HG03066 (cell line): ENCODE data around the gene SH3RF1.
A peak's percentile ranks its signal among the peaks of the same experiment; 100 is the strongest.

Experiments
- ATAC-seq: cut with Tn5 transposase; IDR thresholded peaks from one replicate; pipeline ENCODE4 v1.9.1; 2021; ENCODE audit warnings: low read depth; ENCODE audit not compliant: unreplicated experiment

Gene SH3RF1

GRCh38 chr4:169252339-169253112 lies 18.2 kb downstream of the SH3RF1 start:
- ATAC-seq, result no peak

- no peak for ATAC-seq
Observed at GRCh38 chr4:169251291-169252235, 19.2 kb downstream of the SH3RF1 start.

GRCh38 chr4:169250796-169251195 lies 20.0 kb downstream of the SH3RF1 start:
- ATAC-seq, result no peak

GRCh38 chr4:169249999-169250398 lies 20.8 kb downstream of the SH3RF1 start:
- no peak for ATAC-seq

- peak; percentile 46 for ATAC-seq
Observed at GRCh38 chr4:169249214-169249973, 21.4 kb downstream of the SH3RF1 start.

GRCh38 chr4:169248645-169249044 lies 22.1 kb downstream of the SH3RF1 start:
- no peak for ATAC-seq

- no peak for ATAC-seq
Observed at GRCh38 chr4:169246957-169247396, 23.8 kb downstream of the SH3RF1 start.

GRCh38 chr4:169246279-169246678 lies 24.5 kb downstream of the SH3RF1 start:
- ATAC-seq, result no peak

GRCh38 chr4:169245061-169245460 lies 25.7 kb downstream of the SH3RF1 start:
- ATAC-seq, result no peak

- no peak for ATAC-seq
Observed at GRCh38 chr4:169243825-169244609, 26.7 kb downstream of the SH3RF1 start.

GRCh38 chr4:169241464-169241863 lies 29.3 kb downstream of the SH3RF1 start:
- ATAC-seq, result no peak

- ATAC-seq, result no peak
Observed at GRCh38 chr4:169239221-169239905, 31.4 kb downstream of the SH3RF1 start.

- no peak for ATAC-seq
Observed at GRCh38 chr4:169238445-169238844, 32.3 kb downstream of the SH3RF1 start.

- no peak for ATAC-seq
Observed at GRCh38 chr4:169236873-169237626, 33.7 kb downstream of the SH3RF1 start.

- ATAC-seq, result no peak
Observed at GRCh38 chr4:169236078-169236477, 34.7 kb downstream of the SH3RF1 start.

- ATAC-seq, result no peak
Observed at GRCh38 chr4:169234137-169234855, 36.5 kb downstream of the SH3RF1 start.

- no peak for ATAC-seq
Observed at GRCh38 chr4:169233691-169234090, 37.1 kb downstream of the SH3RF1 start.

GRCh38 chr4:169231647-169232262 lies 39.0 kb downstream of the SH3RF1 start:
- ATAC-seq, result no peak
